GM18499 (cell line): ENCODE results near the gene SKI.

Source experiments
- ATAC-seq: cut with Tn5 transposase; IDR thresholded peaks from one replicate; pipeline ENCODE4 v1.9.1; 2021; ENCODE audit warnings: moderate number of reproducible peaks; ENCODE audit not compliant: insufficient read depth, unreplicated experiment

Gene SKI

GRCh38 chr1:2345297-2346075, 117.4 kb downstream of the SKI start:
- ATAC-seq: no peak

- ATAC-seq: no peak
Observed at GRCh38 chr1:2346691-2347408, 118.7 kb downstream of the SKI start.

GRCh38 chr1:2347409-2347785, 119.3 kb downstream of the SKI start:
- ATAC-seq: no peak

- no peak for ATAC-seq
Observed at GRCh38 chr1:2347896-2348295, 119.8 kb downstream of the SKI start.

- no peak for ATAC-seq
Observed at GRCh38 chr1:2348346-2349325, 120.5 kb downstream of the SKI start.

GRCh38 chr1:2349806-2350205, 121.7 kb downstream of the SKI start:
- ATAC-seq: no peak

GRCh38 chr1:2350501-2350900, 122.4 kb downstream of the SKI start:
- ATAC-seq: no peak

- no peak for ATAC-seq
Observed at GRCh38 chr1:2350911-2351655, 123.0 kb downstream of the SKI start.

GRCh38 chr1:2351723-2352122, 123.6 kb downstream of the SKI start:
- no peak for ATAC-seq

GRCh38 chr1:2352341-2352896, 124.3 kb downstream of the SKI start:
- no peak for ATAC-seq

- no peak for ATAC-seq
Observed at GRCh38 chr1:2352897-2353550, 124.9 kb downstream of the SKI start.

- no peak for ATAC-seq
Observed at GRCh38 chr1:2353551-2354438, 125.7 kb downstream of the SKI start.

GRCh38 chr1:2354511-2355372, 126.6 kb downstream of the SKI start:
- ATAC-seq: no peak

- no peak for ATAC-seq
Observed at GRCh38 chr1:2355373-2356261, 127.5 kb downstream of the SKI start.

- ATAC-seq: no peak
Observed at GRCh38 chr1:2356401-2356800, 128.3 kb downstream of the SKI start.
